ENCODE results near the gene CCDC91. TPM values are rescaled to one million over a fixed set of nuclear protein-coding genes. Genes with fewer than 3 reads are reported as not detected.
A peak's percentile ranks its signal among the peaks of the same experiment; 100 is the strongest.

The CCDC91 gene
- total and polyA plus RNA-seq, 9 of the 15 experiments (the other 6 are each of a cell fraction or from before 2014, with no cell fraction given): 10.1 to 31.1 (median 26.3) TPM

DNA sequence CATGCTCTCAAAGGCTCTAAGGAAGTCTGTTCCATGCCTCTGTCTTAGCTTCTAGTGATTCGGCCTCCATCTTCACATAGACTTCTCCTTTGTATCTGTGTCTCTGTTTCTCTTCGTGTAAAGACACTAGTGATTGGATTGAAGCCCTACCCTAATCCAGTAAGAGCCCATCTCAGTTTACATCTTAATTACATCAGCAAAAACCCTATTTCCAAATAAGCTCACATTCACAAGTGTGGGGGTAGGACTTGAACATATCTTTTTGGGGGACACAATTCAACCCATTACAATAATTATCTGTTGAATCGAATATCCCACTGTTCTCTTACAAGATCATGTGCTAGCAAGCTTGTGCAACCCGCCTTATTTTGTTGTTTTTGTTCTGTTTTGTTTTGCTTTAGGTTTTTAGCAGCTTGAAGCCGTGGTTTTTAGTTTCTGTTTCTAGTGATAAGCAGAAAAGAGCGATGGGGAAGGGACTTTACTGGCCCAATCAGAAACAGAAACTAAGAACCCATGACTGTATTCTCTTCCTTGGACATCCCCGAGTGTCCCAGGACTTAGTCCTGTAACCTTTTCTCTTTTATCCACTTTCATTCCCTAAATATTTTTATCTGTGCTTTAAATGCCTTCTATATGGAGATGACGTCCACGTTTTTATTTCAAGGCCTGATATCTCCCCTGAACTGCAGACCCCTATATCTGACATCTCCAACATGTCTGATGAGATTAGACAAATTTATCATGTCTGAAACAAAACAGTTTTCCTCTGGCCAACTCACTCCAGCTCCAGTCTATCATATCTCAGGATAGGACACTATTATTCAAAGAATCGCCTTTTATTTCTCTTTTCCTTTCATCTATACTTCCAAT, 353.0 kb downstream of the CCDC91 start (continued):
- no peak for TF ChIP-seq ZNF263 (CRISPR knock-in tag; IDR thresholded peaks at IDR 0.05; ENCODE audit: borderline replicate concordance)
- no peak for TF ChIP-seq CGGBP1 (CRISPR knock-in tag; IDR thresholded peaks at IDR 0.05)
- TF ChIP-seq, protein P1, sequence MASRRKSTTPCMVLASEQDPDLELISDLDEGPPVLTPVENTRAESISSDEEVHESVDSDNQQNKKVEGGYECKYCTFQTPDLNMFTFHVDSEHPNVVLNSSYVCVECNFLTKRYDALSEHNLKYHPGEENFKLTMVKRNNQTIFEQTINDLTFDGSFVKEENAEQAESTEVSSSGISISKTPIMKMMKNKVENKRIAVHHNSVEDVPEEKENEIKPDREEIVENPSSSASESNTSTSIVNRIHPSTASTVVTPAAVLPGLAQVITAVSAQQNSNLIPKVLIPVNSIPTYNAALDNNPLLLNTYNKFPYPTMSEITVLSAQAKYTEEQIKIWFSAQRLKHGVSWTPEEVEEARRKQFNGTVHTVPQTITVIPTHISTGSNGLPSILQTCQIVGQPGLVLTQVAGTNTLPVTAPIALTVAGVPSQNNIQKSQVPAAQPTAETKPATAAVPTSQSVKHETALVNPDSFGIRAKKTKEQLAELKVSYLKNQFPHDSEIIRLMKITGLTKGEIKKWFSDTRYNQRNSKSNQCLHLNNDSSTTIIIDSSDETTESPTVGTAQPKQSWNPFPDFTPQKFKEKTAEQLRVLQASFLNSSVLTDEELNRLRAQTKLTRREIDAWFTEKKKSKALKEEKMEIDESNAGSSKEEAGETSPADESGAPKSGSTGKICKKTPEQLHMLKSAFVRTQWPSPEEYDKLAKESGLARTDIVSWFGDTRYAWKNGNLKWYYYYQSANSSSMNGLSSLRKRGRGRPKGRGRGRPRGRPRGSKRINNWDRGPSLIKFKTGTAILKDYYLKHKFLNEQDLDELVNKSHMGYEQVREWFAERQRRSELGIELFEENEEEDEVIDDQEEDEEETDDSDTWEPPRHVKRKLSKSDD (conservative IDR thresholded peaks at IDR 0.05; ENCODE audit: low read length): no peak
- no peak for TF ChIP-seq SPI1 (IDR thresholded peaks at IDR 0.05; ENCODE audit: borderline replicate concordance, low read depth, low read length)
- TF ChIP-seq GATAD2B (IDR thresholded peaks at IDR 0.05; ENCODE audit: borderline replicate concordance): no peak
- no peak for TF ChIP-seq CBX1 (IDR thresholded peaks at IDR 0.05; ENCODE audit: low read depth)
- TF ChIP-seq GABPB1 (CRISPR knock-in tag; IDR thresholded peaks at IDR 0.05): no peak
- TF ChIP-seq PTTG1 (tag; IDR thresholded peaks at IDR 0.05; ENCODE audit: low read depth): no peak
- TF ChIP-seq SREBF1 (IDR thresholded peaks at IDR 0.05; ENCODE audit: borderline replicate concordance, low read depth, low read length): no peak
- TF ChIP-seq PTBP1 (IDR thresholded peaks at IDR 0.05; ENCODE audit: low read depth, low read length): no peak
- TF ChIP-seq ZNF583 (CRISPR knock-in tag; IDR thresholded peaks at IDR 0.05): no peak
- no peak for TF ChIP-seq ZNF77 (CRISPR knock-in tag; IDR thresholded peaks at IDR 0.05)
- TF ChIP-seq ZKSCAN1 (IDR thresholded peaks at IDR 0.05; ENCODE audit: low read depth, low read length): no peak
- no peak for TF ChIP-seq ZFP36 (IDR thresholded peaks at IDR 0.05; ENCODE audit: low read depth, low read length, partially characterized antibody)
- no peak for TF ChIP-seq TCF7 (IDR thresholded peaks at IDR 0.05; ENCODE audit: borderline replicate concordance)
- no peak for TF ChIP-seq FOS (IDR thresholded peaks at IDR 0.05; ENCODE audit: extremely low read depth, insufficient read length)
- TF ChIP-seq ZNF512 (tag; IDR thresholded peaks at IDR 0.05): no peak
- TF ChIP-seq LEF1 (IDR thresholded peaks at IDR 0.05): peak; percentile 47; the same call in 1 of the 2 replicates
- TF ChIP-seq DNMT1 (IDR thresholded peaks at IDR 0.05): no peak
- TF ChIP-seq ARID3A (IDR thresholded peaks at IDR 0.05; ENCODE audit: borderline replicate concordance, low read depth, low read length): no peak
- 0 out of 2 replicates have a peak, but pooled peaks have one; percentile 48 for TF ChIP-seq ZNF584 (CRISPR knock-in tag; IDR thresholded peaks at IDR 0.05; ENCODE audit: low read depth)
